Measurements from ENCODE around the gene RAB11FIP4. TPM values are rescaled to one million over a fixed set of nuclear protein-coding genes. Genes with fewer than 3 reads are reported as not detected.

RAB11FIP4 gene
- total RNA-seq, 1 donor from 2014 or later = 0.99 TPM

DNA sequence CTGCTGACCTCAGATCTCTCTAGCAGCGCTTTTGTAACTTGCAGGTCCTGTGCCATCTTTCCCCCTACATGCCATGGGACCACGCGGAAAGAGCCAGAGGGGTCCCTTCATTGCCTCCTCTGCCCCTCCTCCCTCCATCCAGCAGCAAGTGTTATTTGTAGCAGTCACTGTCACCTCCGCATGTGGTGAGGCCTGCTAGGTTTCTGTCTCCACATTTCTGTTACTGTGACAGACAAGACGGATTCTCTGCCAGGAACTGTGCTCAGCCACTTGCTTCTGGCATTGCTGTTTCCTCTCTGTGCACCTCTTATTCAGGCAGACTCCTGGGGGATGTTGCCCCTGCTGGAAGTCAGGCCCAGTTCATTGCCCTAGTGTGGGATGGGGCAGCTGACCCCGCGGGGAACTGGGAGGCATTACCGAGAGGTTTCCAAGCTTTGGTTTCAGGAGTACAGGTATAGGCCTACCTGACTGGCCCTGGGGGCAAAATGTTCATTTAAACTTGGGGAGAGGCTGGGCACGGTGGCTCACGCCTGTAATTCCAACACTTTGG is 61.2 kb downstream of the RAB11FIP4 start:
- TF ChIP-seq, protein P1, sequence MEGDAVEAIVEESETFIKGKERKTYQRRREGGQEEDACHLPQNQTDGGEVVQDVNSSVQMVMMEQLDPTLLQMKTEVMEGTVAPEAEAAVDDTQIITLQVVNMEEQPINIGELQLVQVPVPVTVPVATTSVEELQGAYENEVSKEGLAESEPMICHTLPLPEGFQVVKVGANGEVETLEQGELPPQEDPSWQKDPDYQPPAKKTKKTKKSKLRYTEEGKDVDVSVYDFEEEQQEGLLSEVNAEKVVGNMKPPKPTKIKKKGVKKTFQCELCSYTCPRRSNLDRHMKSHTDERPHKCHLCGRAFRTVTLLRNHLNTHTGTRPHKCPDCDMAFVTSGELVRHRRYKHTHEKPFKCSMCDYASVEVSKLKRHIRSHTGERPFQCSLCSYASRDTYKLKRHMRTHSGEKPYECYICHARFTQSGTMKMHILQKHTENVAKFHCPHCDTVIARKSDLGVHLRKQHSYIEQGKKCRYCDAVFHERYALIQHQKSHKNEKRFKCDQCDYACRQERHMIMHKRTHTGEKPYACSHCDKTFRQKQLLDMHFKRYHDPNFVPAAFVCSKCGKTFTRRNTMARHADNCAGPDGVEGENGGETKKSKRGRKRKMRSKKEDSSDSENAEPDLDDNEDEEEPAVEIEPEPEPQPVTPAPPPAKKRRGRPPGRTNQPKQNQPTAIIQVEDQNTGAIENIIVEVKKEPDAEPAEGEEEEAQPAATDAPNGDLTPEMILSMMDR (IDR thresholded peaks at IDR 0.05) = no peak
- Mint-ChIP-seq H3K36me3 (ENCODE audit: unreplicated experiment) (no peaks in the 10 kb centered on the region), H3K4me1 (ENCODE audit: unreplicated experiment) (peaks cover 3% of the 10 kb centered on the region), H3K27ac (ENCODE audit: unreplicated experiment) (no peak overlapping the region), H3K4me3 (ENCODE audit: unreplicated experiment) (no peak overlapping the region), H3K9me3 (ENCODE audit: unreplicated experiment) (no peaks in the 10 kb centered on the region), H3K27me3 (ENCODE audit: unreplicated experiment) (peaks cover 13% of the 10 kb centered on the region)
- no peak for DNase-seq (ENCODE audit: extremely low spot score, unreplicated experiment)

DNA sequence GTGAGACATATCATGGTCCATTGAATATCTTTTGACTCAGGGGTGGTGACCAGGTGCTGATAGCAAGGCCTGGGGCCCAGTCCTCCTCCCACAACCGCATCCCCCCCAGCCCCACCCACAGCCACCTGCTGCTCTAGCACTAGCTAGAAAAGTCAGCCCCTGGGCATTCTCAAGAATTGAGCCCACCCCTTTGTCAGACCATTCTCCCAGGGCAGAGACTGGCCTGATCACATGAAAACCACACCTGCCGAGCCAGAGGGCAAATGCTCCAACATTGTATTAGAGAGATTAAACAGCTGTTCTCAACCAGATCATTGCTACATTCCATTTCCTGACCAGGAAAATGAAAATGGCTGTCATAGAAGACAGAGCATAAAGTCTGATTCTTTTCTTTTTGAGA is 62.4 kb downstream of the RAB11FIP4 start:
- Mint-ChIP-seq H3K9me3 (ENCODE audit: unreplicated experiment) (no peaks in the 10 kb centered on the region), H3K27me3 (ENCODE audit: unreplicated experiment) (peaks cover 14% of the 10 kb centered on the region)

DNA sequence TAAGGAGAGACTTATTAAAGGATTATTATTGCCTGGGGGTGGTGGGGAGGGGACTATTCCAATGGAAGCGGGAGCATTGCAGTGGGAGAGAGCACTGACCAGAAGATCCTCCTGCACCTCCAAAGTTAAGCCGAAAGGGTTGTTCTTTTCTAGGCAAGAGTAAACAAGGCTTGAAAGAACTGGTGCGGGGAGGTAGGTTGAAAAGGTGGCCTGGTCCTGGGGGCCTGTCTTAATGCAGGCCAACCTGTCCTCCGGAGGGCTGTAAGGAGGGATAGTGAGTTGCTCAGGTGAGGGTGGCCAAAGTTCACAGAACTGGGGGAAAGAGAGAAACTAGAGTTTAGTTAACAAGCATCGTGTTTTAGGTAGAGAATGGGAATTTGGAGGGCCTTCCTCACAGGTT is 65.3 kb downstream of the RAB11FIP4 start:
- Mint-ChIP-seq H3K27ac (ENCODE audit: unreplicated experiment) (no peak overlapping the region), H3K27me3 (ENCODE audit: unreplicated experiment) (peaks cover 23% of the 10 kb centered on the region), H3K9me3 (ENCODE audit: unreplicated experiment) (no peaks in the 10 kb centered on the region), H3K36me3 (ENCODE audit: unreplicated experiment) (no peaks in the 10 kb centered on the region), H3K4me1 (ENCODE audit: unreplicated experiment) (no peaks in the 10 kb centered on the region), H3K4me3 (ENCODE audit: unreplicated experiment) (no peak overlapping the region)
- TF ChIP-seq, protein P1 (IDR thresholded peaks at IDR 0.05) = no peak
- no peak for DNase-seq (ENCODE audit: extremely low spot score, unreplicated experiment)

More for the DNA sequence above, 62.4 kb downstream of the RAB11FIP4 start:
- Mint-ChIP-seq H3K4me3 (ENCODE audit: unreplicated experiment) (no peak overlapping the region), H3K4me1 (ENCODE audit: unreplicated experiment) (peaks cover 3% of the 10 kb centered on the region), H3K36me3 (ENCODE audit: unreplicated experiment) (no peaks in the 10 kb centered on the region), H3K27ac (ENCODE audit: unreplicated experiment) (no peak overlapping the region)
- TF ChIP-seq, protein P1 (IDR thresholded peaks at IDR 0.05) = no peak
- no peak for DNase-seq (ENCODE audit: extremely low spot score, unreplicated experiment)

DNA sequence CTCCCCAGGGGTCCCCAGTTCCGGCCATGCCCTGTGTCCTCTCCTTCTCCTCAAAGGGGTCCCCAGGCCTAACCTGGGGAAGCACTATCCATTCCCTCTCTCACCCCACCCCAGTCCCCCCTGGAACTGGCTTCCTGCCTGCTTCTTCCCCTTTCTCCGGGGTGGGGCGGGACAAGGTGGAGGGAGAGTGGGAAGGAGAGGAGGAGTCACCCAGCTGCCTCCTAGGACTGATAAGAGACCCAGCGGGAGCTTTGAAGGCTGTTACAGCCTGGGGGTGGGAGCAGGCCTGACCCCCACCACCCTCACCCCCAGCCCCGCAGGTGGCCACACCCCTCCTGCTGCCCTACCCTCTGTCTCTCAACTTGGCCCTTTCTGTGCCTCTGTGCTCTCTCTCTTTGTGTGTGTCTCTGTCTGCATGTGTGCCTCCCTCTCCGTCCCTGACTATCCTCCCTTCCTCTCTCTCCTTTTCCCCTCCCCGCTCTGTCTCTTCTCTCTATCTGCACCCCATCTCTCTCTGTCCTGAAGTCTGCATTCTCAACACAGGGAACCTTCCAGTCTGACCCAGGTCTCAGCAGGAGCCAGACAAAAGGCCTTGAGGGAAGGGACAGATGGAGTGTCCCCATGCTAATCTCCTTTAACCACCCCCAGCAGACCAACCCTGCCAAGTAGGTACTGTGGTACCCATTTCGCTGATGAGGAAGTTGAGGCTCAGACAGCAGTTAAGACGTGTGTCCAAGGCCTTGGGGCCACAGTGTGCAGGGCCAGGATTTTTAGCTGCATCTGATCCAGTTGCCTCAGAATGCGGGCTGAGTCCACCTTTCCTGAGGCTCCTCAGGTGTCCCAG is 66.1 kb downstream of the RAB11FIP4 start:
- H3K9me3 Mint-ChIP-seq (ENCODE audit: unreplicated experiment) = no peaks in the 10 kb centered on the region
- peaks cover 23% of the 10 kb centered on the region for H3K27me3 Mint-ChIP-seq (ENCODE audit: unreplicated experiment)
- no peak for DNase-seq (ENCODE audit: extremely low spot score, unreplicated experiment)
- no peak overlapping the region for H3K4me3 Mint-ChIP-seq (ENCODE audit: unreplicated experiment)
- H3K36me3 Mint-ChIP-seq (ENCODE audit: unreplicated experiment) = no peaks in the 10 kb centered on the region
- H3K4me1 Mint-ChIP-seq (ENCODE audit: unreplicated experiment) = no peaks in the 10 kb centered on the region
- TF ChIP-seq, protein P1 (IDR thresholded peaks at IDR 0.05) = no peak
- H3K27ac Mint-ChIP-seq (ENCODE audit: unreplicated experiment) = no peak overlapping the region

DNA sequence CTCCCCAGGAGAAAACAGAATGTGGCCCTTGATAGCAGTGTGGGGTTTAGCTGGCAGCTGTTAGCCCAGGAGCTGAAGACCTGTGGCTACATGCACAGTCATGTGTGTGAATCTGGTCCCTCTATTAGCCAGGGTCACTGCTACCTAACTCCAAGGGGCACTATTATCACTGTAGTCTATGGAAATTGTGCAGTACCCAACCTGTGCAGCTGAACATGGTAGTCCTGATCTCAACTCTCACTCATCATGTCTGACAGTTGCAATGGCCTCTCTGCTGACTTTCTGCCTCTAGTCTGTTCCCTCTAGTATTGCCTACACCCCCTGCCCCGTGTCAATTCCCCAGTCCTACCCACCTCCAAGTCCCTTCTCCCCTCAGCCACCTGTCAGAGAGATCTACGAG is 67.4 kb downstream of the RAB11FIP4 start:
- Mint-ChIP-seq H3K9me3 (ENCODE audit: unreplicated experiment) (no peaks in the 10 kb centered on the region), H3K27ac (ENCODE audit: unreplicated experiment) (no peak overlapping the region), H3K27me3 (ENCODE audit: unreplicated experiment) (peaks cover 23% of the 10 kb centered on the region), H3K4me3 (ENCODE audit: unreplicated experiment) (no peak overlapping the region), H3K4me1 (ENCODE audit: unreplicated experiment) (no peaks in the 10 kb centered on the region), H3K36me3 (ENCODE audit: unreplicated experiment) (no peaks in the 10 kb centered on the region)
- TF ChIP-seq, protein P1 (IDR thresholded peaks at IDR 0.05) = no peak
- DNase-seq (ENCODE audit: extremely low spot score, unreplicated experiment) = no peak

All from osteocyte (in vitro differentiated cells).